Spleen (tissue), 11 donors: Measurements from ENCODE around the gene ZNF33A. TPM values are rescaled to one million over a fixed set of nuclear protein-coding genes. Genes with fewer than 3 reads are reported as not detected.

Source experiments
- DNase-seq: peaks from one replicate; pipeline ENCODE4 v3.0.0-alpha.2; 2020
- H3K27ac ChIP-seq, 8 donors: fragments of 200-600 bp; sonication (generic) in 7 of 8; 1 replicate in 4 of 8; 2 replicates in 4 of 8; pipeline versions ENCODE4 v1.5.0 to v1.8.0; 2016 to 2021; ENCODE audit warnings: inconsistent platforms in 4 of 8, mild to moderate bottlenecking in 4 of 8, moderate library complexity in 1 of 8
- H3K27me3 ChIP-seq, 7 donors: fragments of 200-600 bp; sonication (generic) in 6 of 7; replicated peaks in 1 of 7; 1 replicate in 4 of 7; 2 replicates in 3 of 7; pipeline versions ENCODE4 v1.5.0 to v1.8.0; 2016 to 2021; ENCODE audit warnings: inconsistent platforms in 3 of 7, mild to moderate bottlenecking in 1 of 7
- H3K36me3 ChIP-seq, 6 donors: fragments of 200-600 bp; sonication (generic) in 5 of 6; 1 replicate in 4 of 6; 2 replicates in 2 of 6; pipeline versions ENCODE4 v1.5.0 to v1.8.0; 2016 to 2021; ENCODE audit warnings: inconsistent platforms in 2 of 6
- H3K4me1 ChIP-seq, 6 donors: fragments of 200-600 bp; sonication (generic) in 5 of 6; 1 replicate in 3 of 6; 2 replicates in 3 of 6; pipeline versions ENCODE4 v1.5.0 to v1.8.0; 2016 to 2021; ENCODE audit warnings: inconsistent platforms in 3 of 6
- H3K4me3 ChIP-seq, 8 donors: fragments of 200-600 bp; sonication (generic) in 7 of 8; 1 replicate in 4 of 8; 2 replicates in 4 of 8; pipeline versions ENCODE4 v1.5.0 to v1.8.0; 2016 to 2021; ENCODE audit warnings: inconsistent platforms in 4 of 8, mild to moderate bottlenecking in 4 of 8, moderate library complexity in 2 of 8
- H3K9me3 ChIP-seq, 8 donors: fragments of 200-600 bp; sonication (generic) in 7 of 8; 1 replicate in 4 of 8; 2 replicates in 4 of 8; pipeline versions ENCODE4 v1.5.0 to v1.8.0; 2016 to 2021; ENCODE audit warnings: inconsistent platforms in 4 of 8
- CTCF ChIP-seq, 11 experiments: fragments of 200-600 bp in 7 of 11; fragments of 450-650 bp in 4 of 11; sonication (generic) in 4 of 11; IDR thresholded peaks in 8 of 11; conservative IDR thresholded peaks in 3 of 11; 1 replicate in 7 of 11; 2 replicates in 4 of 11; pipeline versions ENCODE4 v1.4.0 to v1.8.0; 2016 to 2021; ENCODE audit warnings: antibody characterized with exemption in 11 of 11, inconsistent platforms in 4 of 11, mild to moderate bottlenecking in 1 of 11
- POLR2A ChIP-seq, 3 donors: fragments of 450-650 bp; IDR thresholded peaks; one replicate each; pipeline ENCODE4 v1.5.1; 2017; ENCODE audit warnings: antibody characterized with exemption in 3 of 3, mild to moderate bottlenecking in 1 of 3
- POLR2AphosphoS5 ChIP-seq, 3 donors: sonication (generic); formaldehyde crosslinking; IDR thresholded peaks; one replicate each; pipeline ENCODE4 v1.5.1; 2017; ENCODE audit warnings: antibody characterized with exemption in 3 of 3
- WGBS, 5 donors: extraction: QIAGEN DNeasy Blood & Tissue Kit in 3 of 5; methylation state at CpG; one replicate each; pipeline versions ENCODE4 v1.1.5 to v1.1.7; 2013 to 2018; 5-methylcytosine and 5-hydroxymethylcytosine counted together
- intact Hi-C: fragments of 100-400 bp; cut with DNase I; formaldehyde crosslinking; loops from one replicate; pipeline ENCODE4 v1.15.0; 2023; ENCODE audit warnings: low total_unique reads
- polyA plus RNA-seq, 3 donors: library from polyadenylated mRNA; stranded (reverse); fragments of 200-250 nt; gene quantifications; one replicate each; pipeline ENCODE4 v1.2.1, GENCODE V29; 2013
- small RNA-seq, 4 donors: library from RNA; depleted of rRNA; stranded (forward); fragments of <200 nt; gene quantifications; one replicate each; pipeline ENCODE3, GENCODE V24; 2016
- total RNA-seq, 7 donors: library from RNA; depleted of rRNA in 3 of 7; stranded (reverse); fragments of >200 nt in 3 of 7; fragmentation: NEBNext Ultra II Directional in 4 of 7; extraction: Animal tissue kit (Norgen Biotek cat#: 25700) in 4 of 7; gene quantifications; one replicate each; pipeline versions ENCODE4 v1.1.0 to v1.2.1, GENCODE V29; 2016 to 2021
- donor health status: healthy with polysubstance abuse.
- donor health status: DM: no; HTN: no; CAD: no; lungs with moderate emphysema.
- donor health status: DM: no; HTN: no; CAD: no.
- donor health status: Bipolar disorder and iron deficiency.
- donor health status: healthy.
- donor health status: DM: no; HTN: no; CAD: no.
- donor health status: DM: yes; HTN: yes; CAD: no.

The ZNF33A gene
- total and polyA plus RNA-seq, 10 donors, result 8.9 to 61.6 (median 37.5) TPM

- H3K27me3 ChIP-seq, result no peaks in the 10 kb centered on the region
- H3K4me1 ChIP-seq, result no peaks in the 10 kb centered on the region
- no peak for DNase-seq
- intact Hi-C loops, result no loop called here
- H3K9me3 ChIP-seq, result peaks cover 8 to 100% (median 98%) of the 10 kb centered on the region in 8 donors
- no peak overlapping the region for H3K27ac ChIP-seq
- WGBS, 5 donors, result 72 to 94% (median 86%) methylated on average over 3 of the region's 3 CpGs
- H3K4me3 ChIP-seq, result no peak overlapping the region
- H3K36me3 ChIP-seq, result peaks cover 20 to 83% (median 58%) of the 10 kb centered on the region in 6 donors
- TF ChIP-seq POLR2A (IDR thresholded peaks at IDR 0.05) (no peak), POLR2AphosphoS5 (IDR thresholded peaks at IDR 0.05) (no peak), CTCF (IDR thresholded peaks at IDR 0.05 in 8 of 11, conservative IDR thresholded peaks at IDR 0.05 in 3 of 11) (no peak)
Measured at GRCh38 chr10:38103756-38104155, 93.3 kb downstream of the ZNF33A start.

- Histone ChIP-seq H3K4me1 (no peaks in the 10 kb centered on the region), H3K9me3 (peaks cover 25 to 100% (median 100%) of the 10 kb centered on the region in 8 donors), H3K27me3 (no peaks in the 10 kb centered on the region), H3K27ac (no peak overlapping the region), H3K4me3 (no peak overlapping the region), H3K36me3 (peaks cover 16 to 51% (median 43%) of the 10 kb centered on the region in 6 donors)
- 93 to 99% (median 97%) methylated on average over 2 of the region's 2 CpGs for WGBS, 5 donors
- TF ChIP-seq POLR2AphosphoS5 (IDR thresholded peaks at IDR 0.05) (no peak), POLR2A (IDR thresholded peaks at IDR 0.05) (no peak), CTCF (IDR thresholded peaks at IDR 0.05 in 8 of 11, conservative IDR thresholded peaks at IDR 0.05 in 3 of 11) (no peak)
- intact Hi-C loops, result no loop called here
- DNase-seq, result no peak
Measured at GRCh38 chr10:38112159-38112558, 101.7 kb downstream of the ZNF33A start.

Small RNA genes within 50 kb of the gene (small RNA-seq; reads per million reads assigned to genes)
- gene AL161931.1, result 0 reads per million in 4 donors
- gene FXYD6P2, result 0 reads per million in 4 donors
- 0 reads per million in 4 donors for gene RF00019
- gene RNU6-795P, result 0 reads per million in 4 donors

Other genes starting within 250 kb of the ZNF33A start
- 10 to 100 TPM in 6 of 7 donors, 1 to 10 TPM in 1; 9.2 to 19.3 (median 13.7) TPM for gene ZNF248, start 153.1 kb upstream of the ZNF33A start, total RNA-seq
- gene ZNF248, start 153.1 kb upstream of the ZNF33A start, polyA plus RNA-seq, result 1 to 10 TPM; 4.9 to 5.9 (median 5.2) TPM
- 10 to 100 TPM in 5 of 7 donors, 1 to 10 TPM in 2; 8.6 to 14.4 (median 11.4) TPM for gene ZNF25, start 34.0 kb upstream of the ZNF33A start, total RNA-seq
- gene ZNF25, start 34.0 kb upstream of the ZNF33A start, polyA plus RNA-seq, result 1 to 10 TPM; 4.7 to 7.3 (median 5.3) TPM
- gene ZNF37A, start 83.7 kb downstream of the ZNF33A start, total RNA-seq, result 10 to 100 TPM; 16.7 to 31.2 (median 23.2) TPM
- 1 to 10 TPM; 3.1 to 4.9 (median 3.6) TPM for gene ZNF37A, start 83.7 kb downstream of the ZNF33A start, polyA plus RNA-seq